Trophoblast cell (in vitro differentiated cells and primary cell): ENCODE measurements around the gene GALNS.
"Not testable (repeated sequence)": the region's sequence is repeated elsewhere in the genome, so short reads cannot be mapped to it uniquely, and the experiment has no call there.

Source experiments
- DNase-seq, 2 donors: peaks; one replicate each; pipeline ENCODE4 v3.0.0-alpha.2; 2016
- H2AFZ ChIP-seq: 2 replicates; pipeline ENCODE4 v1.6.1; 2013; ENCODE audit warnings: low read length, moderate library complexity, mild to moderate bottlenecking; ENCODE audit not compliant: insufficient read depth, poor library complexity
- H2AK5ac ChIP-seq: 2 replicates; pipeline ENCODE4 v1.6.1; 2013; ENCODE audit warnings: mild to moderate bottlenecking, low read length
- H2BK120ac ChIP-seq: 2 replicates; pipeline ENCODE4 v1.6.1; 2013; ENCODE audit warnings: low read length, mild to moderate bottlenecking, moderate library complexity; ENCODE audit not compliant: insufficient read depth, poor library complexity
- H2BK12ac ChIP-seq: 2 replicates; pipeline ENCODE4 v1.6.1; 2013; ENCODE audit warnings: mild to moderate bottlenecking, low read length, moderate library complexity
- H2BK5ac ChIP-seq: 2 replicates; pipeline ENCODE4 v1.6.1; 2013; ENCODE audit warnings: low read length, low read depth, moderate library complexity, mild to moderate bottlenecking; ENCODE audit not compliant: poor library complexity
- H3K14ac ChIP-seq: 2 replicates; pipeline ENCODE4 v1.6.1; 2013; ENCODE audit warnings: mild to moderate bottlenecking, low read length
- H3K18ac ChIP-seq: 2 replicates; pipeline ENCODE4 v1.6.1; 2013; ENCODE audit warnings: mild to moderate bottlenecking, low read length
- H3K23ac ChIP-seq: 2 replicates; pipeline ENCODE4 v1.6.1; 2013; ENCODE audit warnings: low read length
- H3K27ac ChIP-seq: 2 replicates; pipeline ENCODE4 v1.5.1; 2013; ENCODE audit warnings: low read depth, mild to moderate bottlenecking, inconsistent platforms, low read length, moderate library complexity
- H3K27me3 ChIP-seq: 2 replicates; pipeline ENCODE4 v1.6.1; 2013; ENCODE audit warnings: inconsistent platforms, mild to moderate bottlenecking, low read length, moderate library complexity; ENCODE audit not compliant: insufficient read depth
- H3K36me3 ChIP-seq, 2 experiments: 1 replicate in 1 of 2; 2 replicates in 1 of 2; pipeline ENCODE4 v1.6.1; 2013; ENCODE audit warnings: low read length in 2 of 2, mild to moderate bottlenecking in 2 of 2, moderate library complexity in 1 of 2; ENCODE audit not compliant: insufficient read depth in 2 of 2, control insufficient read depth in 1 of 2
- H3K4ac ChIP-seq: 2 replicates; pipeline ENCODE4 v1.6.1; 2013; ENCODE audit warnings: low read depth, mild to moderate bottlenecking, low read length, moderate library complexity
- H3K4me1 ChIP-seq, 2 experiments: 1 replicate in 1 of 2; 2 replicates in 1 of 2; pipeline ENCODE4 v1.6.1; 2013; ENCODE audit warnings: low read length in 2 of 2, mild to moderate bottlenecking in 2 of 2, moderate library complexity in 1 of 2; ENCODE audit not compliant: insufficient read depth in 2 of 2, control insufficient read depth in 1 of 2
- H3K4me2 ChIP-seq: 2 replicates; pipeline ENCODE4 v1.6.1; 2013; ENCODE audit warnings: inconsistent platforms, mild to moderate bottlenecking, low read length, moderate library complexity
- H3K4me3 ChIP-seq: 2 replicates; pipeline ENCODE4 v1.5.1; 2013; ENCODE audit warnings: mild to moderate bottlenecking, low read depth, low read length, inconsistent platforms
- H3K79me1 ChIP-seq: one replicate; pipeline ENCODE4 v1.6.1; 2013; ENCODE audit warnings: low read length
- H3K79me2 ChIP-seq: 2 replicates; pipeline ENCODE4 v1.6.1; 2013; ENCODE audit warnings: low read length, mild to moderate bottlenecking; ENCODE audit not compliant: control insufficient read depth, insufficient read depth, poor library complexity
- H3K9ac ChIP-seq: 2 replicates; pipeline ENCODE4 v1.6.1; 2013; ENCODE audit warnings: mild to moderate bottlenecking, low read length
- H3K9me3 ChIP-seq: 2 replicates; pipeline ENCODE4 v1.6.1; 2013; ENCODE audit warnings: low read depth, mild to moderate bottlenecking, control low read depth, inconsistent platforms, low read length; ENCODE audit not compliant: insufficient read depth
- H4K12ac ChIP-seq: 2 replicates; pipeline ENCODE4 v1.6.1; 2013; ENCODE audit warnings: low read depth, mild to moderate bottlenecking, low read length, moderate library complexity
- H4K8ac ChIP-seq: 2 replicates; pipeline ENCODE4 v1.6.1; 2013; ENCODE audit warnings: low read depth, mild to moderate bottlenecking, low read length, moderate library complexity
- H4K91ac ChIP-seq: one replicate; pipeline ENCODE4 v1.6.1; 2013; ENCODE audit warnings: low read depth, mild to moderate bottlenecking, low read length, moderate library complexity
- WGBS: extraction: QIAGEN DNeasy Blood & Tissue Kit; methylation state at CpG from one replicate; pipeline ENCODE4 v1.1.7; 2013; ENCODE audit warnings: missing lambda C conversion rate; ENCODE audit not compliant: insufficient read length, insufficient coverage; ENCODE audit errors: extremely low coverage; 5-methylcytosine and 5-hydroxymethylcytosine counted together

Gene GALNS

GRCh38 chr16:88792078-88792550 lies 64.6 kb downstream of the GALNS start:
- H2BK120ac ChIP-seq, result no peak overlapping the region

GRCh38 chr16:88790312-88791211 lies 66.2 kb downstream of the GALNS start:
- Histone ChIP-seq H2BK5ac (no peak overlapping the region), H3K9me3 (peaks cover 1% of the 10 kb centered on the region), H3K9ac (no peak overlapping the region), H2BK120ac (no peak overlapping the region), H2AK5ac (no peak overlapping the region), H3K14ac (no peak overlapping the region), H3K36me3 (no peaks in the 10 kb centered on the region), H2BK12ac (no peak overlapping the region), H4K12ac (no peak overlapping the region), H3K79me2 (no peaks in the 10 kb centered on the region), H3K4ac (no peak overlapping the region), H2AFZ (no peak overlapping the region), H3K18ac (no peak overlapping the region), H3K79me1 (peaks cover under 1% of the 10 kb centered on the region), H4K8ac (no peak overlapping the region), H3K4me3 (no peak overlapping the region), H3K27me3 (no peaks in the 10 kb centered on the region), H3K27ac (no peak overlapping the region), H4K91ac (no peak overlapping the region), H3K4me1 (peaks cover 0 to 3% of the 10 kb centered on the region in 2 experiments), H3K4me2 (no peak overlapping the region), H3K23ac (no peak overlapping the region)
- no peak for DNase-seq
- no CpG with 5 or more reads among the region's 24 CpGs for WGBS

More at GRCh38 chr16:88792078-88792550, 64.6 kb downstream of the GALNS start:
- Histone ChIP-seq H3K36me3 (no peaks in the 10 kb centered on the region), H3K4me2 (no peak overlapping the region), H3K4me3 (no peak overlapping the region), H3K14ac (no peak overlapping the region), H3K18ac (no peak overlapping the region), H3K9me3 (peaks cover 1% of the 10 kb centered on the region), H4K12ac (no peak overlapping the region), H2BK12ac (no peak overlapping the region), H3K79me2 (no peaks in the 10 kb centered on the region), H3K23ac (no peak overlapping the region), H3K79me1 (no peaks in the 10 kb centered on the region), H2AFZ (no peak overlapping the region), H3K4ac (no peak overlapping the region), H4K8ac (no peak overlapping the region), H2AK5ac (no peak overlapping the region), H3K27me3 (no peaks in the 10 kb centered on the region), H2BK5ac (no peak overlapping the region), H3K9ac (no peak overlapping the region), H3K27ac (no peak overlapping the region), H4K91ac (no peak overlapping the region), H3K4me1 (no peaks in the 10 kb centered on the region)
- WGBS, result no CpG with 5 or more reads among the region's 13 CpGs
- DNase-seq, result no peak

GRCh38 chr16:88789594-88789993 lies 67.2 kb downstream of the GALNS start:
- Histone ChIP-seq H4K8ac (no peak overlapping the region), H3K9me3 (peaks cover 1% of the 10 kb centered on the region), H2AFZ (no peak overlapping the region), H3K4me3 (no peak overlapping the region), H4K91ac (no peak overlapping the region), H3K9ac (no peak overlapping the region), H2BK5ac (no peak overlapping the region), H3K4ac (no peak overlapping the region), H3K36me3 (no peaks in the 10 kb centered on the region), H3K27me3 (no peaks in the 10 kb centered on the region), H2AK5ac (no peak overlapping the region), H2BK120ac (no peak overlapping the region), H2BK12ac (no peak overlapping the region), H3K79me2 (peaks cover 6% of the 10 kb centered on the region), H3K27ac (no peak overlapping the region), H3K14ac (no peak overlapping the region), H3K4me1 (peaks cover 0 to 4% of the 10 kb centered on the region in 2 experiments), H3K23ac (no peak overlapping the region), H3K79me1 (peaks cover 8% of the 10 kb centered on the region), H3K4me2 (no peak overlapping the region), H3K18ac (no peak overlapping the region), H4K12ac (no peak overlapping the region)
- no peak for DNase-seq
- WGBS, result no CpG with 5 or more reads among the region's 7 CpGs

- not testable (repeated sequence) for H4K12ac ChIP-seq, H2BK12ac ChIP-seq, H3K4me2 ChIP-seq
Observed at GRCh38 chr16:88788749-88789148, 68.0 kb downstream of the GALNS start.

More at GRCh38 chr16:88788749-88789148, 68.0 kb downstream of the GALNS start:
- H2BK5ac ChIP-seq, H2AK5ac ChIP-seq, H3K27ac ChIP-seq, H4K91ac ChIP-seq, H2AFZ ChIP-seq, H3K14ac ChIP-seq, H3K4ac ChIP-seq, DNase-seq, H4K8ac ChIP-seq, H3K4me1 ChIP-seq, H3K27me3 ChIP-seq, H2BK120ac ChIP-seq, H3K4me3 ChIP-seq, H3K9me3 ChIP-seq, H3K36me3 ChIP-seq, H3K23ac ChIP-seq, H3K18ac ChIP-seq, H3K9ac ChIP-seq: not testable (repeated sequence)
- Histone ChIP-seq H3K79me2 (peaks cover 14% of the 10 kb centered on the region), H3K79me1 (peaks cover 17% of the 10 kb centered on the region)
- WGBS, result no CpG with 5 or more reads among the region's 8 CpGs
